Stimulated activated CD8-positive, alpha-beta memory T cell treated with anti-CD3 and anti-CD28 coated beads, Interleukin-12 subunit alpha, Interleukin-12 subunit beta, amount 100 ng/mL, for 4 hours (primary cell): ENCODE results near the gene ADGRG7.
A peak's percentile ranks its signal among the peaks of the same experiment; 100 is the strongest.

Experiments used
- DNase-seq: peaks from one replicate; pipeline ENCODE4 v3.0.0-alpha.2; 2020; ENCODE audit warnings: low read depth

Gene ADGRG7

DNA sequence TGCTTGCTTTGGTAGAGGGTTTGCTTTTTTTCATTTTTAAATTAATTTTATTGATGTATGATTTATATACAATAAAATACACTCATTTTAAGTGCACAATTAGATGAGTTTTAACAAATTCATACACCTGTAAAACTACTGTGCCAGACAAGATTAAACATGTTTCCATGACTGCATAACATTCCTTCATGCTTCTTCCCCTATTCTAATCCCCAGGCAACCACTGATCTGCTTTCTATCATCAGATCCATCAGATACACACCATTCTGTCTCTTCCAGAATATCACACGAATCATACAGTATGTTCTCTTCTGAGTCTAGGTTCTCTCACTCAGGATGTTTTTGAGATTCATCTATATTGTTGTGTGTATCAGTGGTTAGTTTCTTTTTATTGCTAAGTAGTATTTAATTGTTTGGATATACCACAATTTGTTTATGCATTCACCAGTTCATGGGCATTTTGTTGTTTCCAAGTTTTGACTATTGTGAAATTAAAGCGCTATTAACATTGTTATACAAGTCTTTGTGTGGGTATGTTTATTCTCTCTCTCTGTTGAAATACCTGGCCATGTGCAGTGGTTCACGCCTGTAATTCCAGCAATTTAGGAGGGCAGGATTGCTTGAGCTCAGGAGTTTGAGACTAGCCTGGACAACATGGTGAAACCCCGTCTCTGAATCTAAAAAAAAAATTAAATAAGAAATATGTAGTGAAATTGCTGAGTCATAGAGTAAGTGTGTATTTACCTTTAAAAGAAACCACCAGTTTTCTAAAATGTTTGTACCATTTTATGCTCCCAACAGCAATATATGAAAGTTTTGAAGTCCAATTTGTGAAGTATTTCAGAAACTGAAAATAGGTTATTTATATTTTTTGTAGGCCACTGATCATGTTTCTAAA is 92.9 kb downstream of the ADGRG7 start:
- DNase-seq, result no peak

DNA sequence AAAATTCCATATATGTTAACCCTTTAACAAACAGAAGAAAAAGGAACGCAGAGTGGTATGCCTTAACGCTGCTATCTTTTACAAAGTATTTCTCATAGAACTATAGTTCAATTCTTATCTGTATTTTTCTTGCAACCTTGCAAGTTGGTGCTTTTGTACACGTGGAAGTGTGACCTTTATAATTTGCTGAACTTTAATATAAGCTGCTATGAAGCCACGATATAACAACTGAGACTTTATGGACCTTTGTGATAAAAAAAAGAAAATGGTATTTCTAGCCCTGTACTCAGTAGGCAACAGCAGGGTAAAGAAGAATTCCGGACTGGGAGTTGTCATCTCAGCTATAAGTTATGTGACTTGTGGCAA is 93.6 kb downstream of the ADGRG7 start:
- no peak for DNase-seq

DNA sequence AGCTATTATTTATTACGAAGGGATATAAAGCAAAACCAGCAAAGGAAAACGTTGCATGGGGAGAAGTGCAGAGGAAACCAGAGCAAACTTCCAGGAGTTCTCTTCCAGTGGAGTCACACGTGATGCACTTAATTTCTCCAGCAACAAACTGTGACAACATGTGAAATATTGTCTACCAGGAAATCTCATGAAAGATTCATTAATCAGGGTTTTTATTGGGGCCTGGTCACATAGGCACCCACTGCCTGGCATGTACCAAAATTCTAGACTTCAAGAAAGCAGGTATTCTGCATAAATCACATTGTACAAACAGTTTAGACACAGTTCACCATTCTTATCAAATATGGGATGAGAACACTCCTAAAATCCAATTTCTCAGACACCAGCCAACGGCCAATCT is 94.5 kb downstream of the ADGRG7 start:
- DNase-seq, result no peak

DNA sequence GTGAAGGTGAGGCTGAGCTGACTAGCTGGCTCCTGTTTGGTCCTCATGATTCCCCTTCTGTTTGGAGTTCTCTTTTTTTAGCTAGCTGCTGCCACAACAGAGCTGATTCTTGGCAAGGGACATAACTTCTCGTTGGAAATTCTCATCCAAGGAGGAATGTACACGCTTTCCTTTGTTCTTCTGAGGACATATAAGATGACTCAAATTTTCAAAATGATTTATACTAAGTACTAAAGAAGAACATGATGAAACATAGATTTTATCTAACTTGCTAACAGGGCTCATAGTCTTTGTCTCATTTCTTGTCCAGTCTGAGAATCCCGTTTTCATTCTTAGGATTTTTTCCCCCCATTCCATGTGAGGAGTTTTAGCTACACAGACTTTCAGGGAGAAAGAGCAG is 97.0 kb downstream of the ADGRG7 start:
- DNase-seq, result no peak

DNA sequence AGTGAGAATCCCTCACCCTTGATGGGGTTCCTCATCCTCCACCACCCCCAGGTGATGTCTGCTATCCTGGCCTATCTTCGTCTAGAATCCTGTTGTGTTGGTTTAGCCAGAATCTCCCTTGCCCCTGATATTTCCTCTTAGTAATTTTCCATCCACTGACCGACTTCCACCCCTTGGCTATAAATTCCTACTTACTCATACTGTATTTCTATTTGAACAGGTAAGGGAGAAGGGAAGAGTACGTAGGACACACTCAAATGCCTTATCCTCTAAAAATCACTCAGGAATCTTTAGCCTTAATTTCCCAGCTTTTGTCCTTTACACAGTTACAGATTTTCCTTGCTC is 99.2 kb downstream of the ADGRG7 start:
- no peak for DNase-seq

DNA sequence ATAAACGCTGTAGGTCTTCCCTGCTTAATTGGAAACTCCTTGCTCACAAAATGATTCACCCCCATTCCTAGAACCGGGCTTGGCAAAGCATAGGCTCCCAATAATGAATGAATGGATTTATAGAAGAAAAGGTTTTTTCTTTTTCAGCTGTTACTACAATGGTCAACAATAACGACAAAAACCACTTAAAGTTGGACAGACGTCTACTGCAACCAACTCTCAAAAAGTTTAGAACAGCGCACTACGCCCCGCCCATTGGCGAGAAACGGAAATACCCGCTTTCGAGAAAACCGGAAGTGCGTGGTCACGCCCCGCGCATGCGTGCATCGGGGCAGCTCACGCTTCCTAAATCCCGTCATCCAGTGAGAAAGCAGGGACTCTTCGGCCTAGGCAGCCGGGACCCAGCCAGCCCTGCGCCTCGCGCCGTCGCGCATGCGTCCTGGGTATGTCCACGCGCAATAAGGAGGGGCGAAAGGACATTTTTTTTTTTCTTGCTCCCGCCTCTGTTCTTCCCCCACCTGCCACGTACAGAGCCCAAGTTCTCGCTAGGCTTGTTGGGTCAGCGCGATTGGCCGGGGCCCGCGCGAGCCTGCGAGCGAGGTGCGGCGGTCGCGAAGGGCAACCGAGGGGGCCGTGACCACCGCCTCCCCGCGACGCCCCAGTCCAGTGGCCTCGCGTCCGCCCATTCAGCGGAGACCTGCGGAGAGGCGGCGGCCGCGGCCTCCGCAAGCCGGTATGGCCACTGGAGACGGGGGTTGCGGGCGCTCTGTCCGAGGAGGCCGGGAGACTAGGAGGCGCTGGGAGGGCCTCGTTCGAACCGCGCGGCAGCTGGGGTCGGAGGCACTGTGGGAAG is 99.8 kb downstream of the ADGRG7 start, which contains the start of gene TFG:
Gene TFG (plus strand): TSS at position 506 of the 853 bp plus-strand sequence. CDS start 4,192 bp downstream, outside the sequence.
- DNase-seq, result peak; percentile 95

DNA sequence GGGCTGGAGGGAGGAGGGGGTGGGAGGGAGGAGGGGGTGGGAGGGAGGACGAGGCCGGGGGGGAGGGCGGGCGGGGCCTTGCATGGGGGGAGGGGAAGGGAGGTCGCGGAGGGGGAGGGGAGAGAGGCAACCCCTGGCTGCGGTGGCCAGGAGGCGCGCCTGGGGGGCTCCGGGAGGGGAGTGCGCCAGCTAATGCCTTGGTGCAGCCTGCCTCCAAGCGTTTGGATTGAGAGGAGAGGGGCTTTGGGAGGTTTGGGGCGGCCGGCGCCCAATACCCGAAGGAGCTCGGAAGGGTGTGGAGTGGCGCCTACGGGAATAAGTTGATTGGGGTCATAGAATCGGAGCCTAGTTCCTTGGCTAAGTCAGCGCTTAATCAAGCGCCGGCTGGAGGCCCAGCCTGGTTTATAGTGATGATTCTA is 100.5 kb downstream of the ADGRG7 start:
- DNase-seq, result peak; percentile 16

DNA sequence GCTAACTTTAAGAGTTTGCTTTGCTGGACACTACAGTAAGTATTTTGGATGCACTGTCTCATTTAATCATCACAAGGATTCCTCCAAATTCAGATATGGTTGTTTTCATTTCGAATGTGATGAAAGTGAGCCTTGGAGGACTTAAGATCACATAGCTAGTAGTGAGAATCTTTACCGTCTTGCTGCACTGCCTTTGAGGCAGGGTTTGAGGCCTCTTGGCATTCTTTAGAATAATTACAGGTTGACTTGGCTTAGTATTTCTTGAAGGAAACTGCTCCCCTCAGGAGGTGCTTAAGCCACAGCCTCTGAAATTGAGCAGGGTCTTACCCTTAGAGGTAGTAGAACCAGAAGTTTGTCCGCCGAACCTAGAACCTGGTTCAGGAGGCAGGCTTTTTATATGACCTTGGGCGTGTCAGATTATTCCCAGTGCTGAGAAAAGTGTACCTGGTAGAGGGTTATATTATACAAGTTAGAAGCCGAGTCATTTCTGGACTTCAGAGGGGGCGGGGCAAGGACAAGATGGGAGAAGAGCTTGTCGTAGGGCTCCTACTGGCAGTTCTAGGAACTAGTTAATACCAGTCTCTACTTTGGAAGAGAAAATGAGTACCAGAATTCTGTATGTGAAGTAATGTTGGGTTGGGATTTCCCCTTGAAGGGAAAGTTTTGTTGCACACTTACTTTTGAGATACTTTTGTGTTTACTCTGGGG is 101.0 kb downstream of the ADGRG7 start:
- no peak for DNase-seq

DNA sequence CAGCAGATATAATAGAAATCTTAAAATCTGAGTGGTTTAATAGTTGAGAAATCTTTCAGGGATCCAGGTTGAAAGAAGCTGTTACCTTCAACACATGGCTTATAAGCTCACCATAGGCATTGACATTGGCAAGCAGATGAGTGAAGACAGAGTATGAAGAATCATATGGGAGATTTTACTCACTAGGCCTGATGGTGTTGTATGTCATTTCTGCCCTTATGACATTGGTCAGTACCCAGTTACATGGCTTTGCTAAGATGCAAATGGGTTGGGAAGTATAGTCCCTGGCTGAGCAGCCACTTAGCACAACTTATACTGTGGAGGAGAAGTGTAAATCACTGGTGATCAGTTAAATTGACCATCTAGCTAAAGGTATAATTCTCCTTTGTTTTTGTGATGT is 105.8 kb downstream of the ADGRG7 start:
- DNase-seq, result no peak

DNA sequence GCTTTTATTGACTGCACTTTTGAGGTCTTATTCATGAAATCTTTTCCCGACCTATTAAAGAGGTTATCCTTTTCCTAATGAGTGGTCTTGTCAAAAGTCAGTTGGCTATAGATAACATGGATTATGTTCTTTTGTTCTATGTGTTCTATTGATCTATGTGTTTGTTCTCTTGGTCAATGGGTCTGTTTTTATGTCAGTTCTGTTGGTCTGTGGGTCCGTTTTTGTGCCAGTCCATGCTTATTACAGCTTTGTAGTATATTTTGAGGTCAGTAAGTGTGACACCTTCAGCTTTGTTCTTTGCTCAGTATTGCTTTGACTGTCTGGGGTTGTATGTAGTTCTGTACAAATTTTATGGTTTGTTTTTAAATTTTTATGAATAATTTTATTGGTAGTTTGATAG is 107.7 kb downstream of the ADGRG7 start:
- DNase-seq, result no peak

DNA sequence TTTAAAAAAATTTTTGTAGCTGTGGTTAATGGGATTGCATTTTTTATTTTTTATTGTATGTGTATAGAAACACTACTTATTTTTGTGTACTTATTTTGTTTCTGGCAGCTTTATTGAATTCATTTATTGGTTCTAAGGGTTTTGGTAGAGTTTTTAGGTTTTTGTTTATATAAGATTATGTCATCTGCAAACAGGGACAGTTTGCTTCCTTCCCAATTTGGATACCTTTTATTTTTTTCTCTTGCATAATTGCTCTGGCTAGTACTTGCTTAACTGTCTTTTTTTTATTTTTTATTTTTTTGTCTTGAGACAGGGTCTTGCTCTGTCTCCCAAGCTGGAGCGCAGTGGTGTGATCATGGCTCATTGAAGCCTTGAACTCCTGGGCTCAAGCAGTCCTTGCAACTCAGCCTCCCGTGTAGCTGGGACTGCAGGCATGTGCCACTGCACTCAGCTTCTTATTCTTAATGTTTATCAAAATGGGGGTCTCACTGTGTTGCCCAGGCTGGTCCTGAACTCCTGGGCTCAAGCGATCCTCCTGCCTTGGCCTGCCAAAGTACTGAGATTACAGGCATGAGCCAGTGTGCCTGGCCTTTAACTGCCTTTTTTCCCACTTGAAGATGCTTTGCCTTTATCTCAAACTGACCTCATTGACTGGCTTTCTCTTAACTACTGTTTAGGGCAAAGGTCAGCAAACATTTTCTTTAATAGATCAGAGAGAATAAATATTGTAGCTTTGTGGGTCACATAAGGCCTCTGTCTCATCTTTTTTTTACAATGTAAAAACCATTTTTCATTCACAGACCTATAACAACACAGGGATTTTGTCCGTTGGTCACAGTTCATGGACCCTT is 108.5 kb downstream of the ADGRG7 start:
- no peak for DNase-seq

DNA sequence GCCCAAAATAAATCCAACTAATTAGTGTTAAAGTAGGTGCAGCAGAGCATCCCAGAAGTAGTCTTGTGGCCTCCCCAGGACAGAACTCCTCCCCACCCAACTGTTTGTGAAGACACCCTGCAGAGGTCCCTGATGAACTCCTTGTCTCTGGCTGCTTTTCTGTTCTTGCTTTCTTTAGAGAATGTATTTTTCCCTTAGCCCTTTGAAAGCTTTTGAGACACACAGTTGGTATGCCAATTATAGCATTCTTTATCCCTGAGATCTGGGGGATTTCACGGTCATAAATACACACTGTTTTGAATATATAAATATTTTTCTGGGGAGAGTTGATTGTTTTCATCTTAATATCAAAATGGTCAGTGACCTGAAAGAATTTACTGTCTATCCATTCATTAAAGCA is 109.7 kb downstream of the ADGRG7 start:
- no peak for DNase-seq

DNA sequence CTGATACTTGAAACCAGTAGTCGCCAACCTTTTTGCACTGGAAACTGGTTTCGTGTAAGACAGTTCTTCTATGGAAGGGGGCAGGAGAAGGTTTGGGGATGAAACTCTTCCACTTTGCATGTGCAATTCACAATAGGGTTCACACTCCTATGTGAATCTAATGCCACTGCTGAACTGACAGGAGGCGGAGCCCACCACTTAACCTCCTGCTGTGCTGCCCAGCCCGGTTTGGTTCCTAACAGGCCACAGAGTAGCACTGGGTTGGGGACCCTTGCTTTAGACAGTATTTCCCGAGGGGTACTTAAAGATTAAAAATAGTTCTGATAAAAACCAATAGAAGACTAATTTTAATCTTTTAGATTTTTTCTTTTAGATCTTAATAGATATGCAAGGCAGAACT is 111.0 kb downstream of the ADGRG7 start:
- no peak for DNase-seq

DNA sequence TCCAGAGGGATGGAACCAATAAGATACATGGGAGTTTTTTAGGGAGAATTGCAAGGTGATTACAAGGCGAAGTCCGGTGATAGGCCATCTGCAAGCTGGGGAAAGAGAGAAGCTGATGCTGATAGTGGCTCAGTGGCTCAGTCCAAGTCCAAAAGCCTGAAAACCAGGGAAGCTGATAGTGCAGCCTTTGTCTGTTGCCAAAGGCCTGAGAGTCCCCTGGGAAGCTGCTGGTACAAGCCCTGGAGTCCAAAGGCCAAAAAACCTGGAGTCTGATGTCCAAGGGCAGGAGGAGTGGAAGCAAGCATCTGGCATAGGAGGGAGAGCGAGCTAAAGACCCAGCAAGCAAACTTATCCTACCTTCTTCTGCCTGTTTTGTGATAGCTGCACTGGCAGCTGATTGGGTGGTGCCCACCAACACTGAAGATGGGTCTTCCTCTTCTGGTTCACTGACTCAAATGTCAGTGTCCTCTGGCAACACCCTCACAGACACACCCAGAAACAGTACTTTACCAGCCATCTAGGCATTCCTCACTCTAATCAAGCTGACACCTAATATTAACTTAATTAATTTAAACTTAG is 116.6 kb downstream of the ADGRG7 start:
- DNase-seq, result no peak

DNA sequence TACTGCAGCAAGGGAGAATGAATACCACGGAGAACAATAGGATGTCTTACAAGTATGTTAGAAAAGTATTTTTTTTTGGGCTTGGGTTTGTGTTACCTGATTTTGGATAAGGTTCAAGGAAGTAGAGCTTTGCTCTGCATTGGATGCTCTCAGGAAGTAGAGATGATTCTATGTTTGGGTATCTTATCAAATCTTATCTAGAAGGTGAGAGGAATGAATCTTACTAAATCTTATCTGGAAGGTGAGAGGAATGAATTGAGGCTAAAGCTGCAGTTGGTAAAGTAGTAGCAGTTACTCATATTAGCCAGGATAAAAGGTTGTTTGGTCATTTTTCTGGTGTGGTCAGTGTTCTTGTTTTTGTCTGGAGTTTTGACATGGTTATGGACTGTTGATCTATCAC is 117.3 kb downstream of the ADGRG7 start:
- no peak for DNase-seq

DNA sequence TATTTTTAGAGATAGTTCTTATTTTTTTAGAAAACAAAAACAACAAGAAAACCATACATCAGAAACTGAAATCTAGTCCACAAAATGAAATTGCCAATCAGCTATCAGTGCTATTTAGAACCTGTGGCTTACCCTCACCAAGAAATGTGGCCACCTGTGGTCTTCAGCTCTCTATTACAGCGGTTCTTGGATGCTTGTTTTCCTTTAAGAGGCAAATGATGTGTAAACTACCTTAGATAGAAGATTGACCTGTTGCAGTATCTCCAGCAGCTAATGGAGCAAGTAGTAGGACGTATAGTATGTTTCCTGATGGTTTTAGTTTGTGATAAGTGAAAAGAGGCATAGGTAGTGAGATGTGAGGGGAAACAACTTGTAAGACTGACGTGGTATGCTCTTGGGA is 121.1 kb downstream of the ADGRG7 start:
- DNase-seq, result no peak

DNA sequence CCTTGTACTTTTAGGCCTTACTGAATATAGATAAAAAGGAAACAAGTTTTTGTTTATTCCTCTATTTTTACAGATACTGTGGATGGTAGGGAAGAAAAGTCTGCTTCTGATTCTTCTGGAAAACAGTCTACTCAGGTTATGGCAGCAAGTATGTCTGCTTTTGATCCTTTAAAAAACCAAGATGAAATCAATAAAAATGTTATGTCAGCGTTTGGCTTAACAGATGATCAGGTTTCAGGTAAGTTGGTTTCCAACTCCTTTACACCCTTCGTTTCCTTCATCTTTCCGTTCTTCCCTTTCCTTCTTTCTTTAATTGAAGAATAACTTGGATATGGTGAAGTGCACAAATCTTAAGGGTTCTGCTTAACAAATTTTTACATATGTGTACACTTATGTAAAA is 123.0 kb downstream of the ADGRG7 start:
- no peak for DNase-seq

DNA sequence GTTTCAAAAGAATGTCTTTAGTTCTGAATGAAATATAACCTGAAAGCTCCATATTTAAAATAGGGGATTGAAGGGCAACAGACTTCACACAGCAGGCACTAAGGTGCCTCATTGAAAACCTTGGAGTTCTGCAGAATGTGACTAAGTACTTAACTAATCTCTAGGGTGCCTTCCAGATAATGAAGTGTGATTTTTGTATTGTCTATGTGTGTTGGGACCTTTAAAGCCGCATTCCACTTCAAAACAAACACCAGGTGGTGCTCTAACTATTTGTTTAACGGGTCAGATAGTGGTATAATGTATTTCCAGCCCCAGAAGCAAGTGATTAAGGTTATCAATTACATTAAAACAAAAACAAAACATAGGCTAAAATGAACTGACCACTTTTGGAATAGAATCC is 127.9 kb downstream of the ADGRG7 start:
- no peak for DNase-seq

DNA sequence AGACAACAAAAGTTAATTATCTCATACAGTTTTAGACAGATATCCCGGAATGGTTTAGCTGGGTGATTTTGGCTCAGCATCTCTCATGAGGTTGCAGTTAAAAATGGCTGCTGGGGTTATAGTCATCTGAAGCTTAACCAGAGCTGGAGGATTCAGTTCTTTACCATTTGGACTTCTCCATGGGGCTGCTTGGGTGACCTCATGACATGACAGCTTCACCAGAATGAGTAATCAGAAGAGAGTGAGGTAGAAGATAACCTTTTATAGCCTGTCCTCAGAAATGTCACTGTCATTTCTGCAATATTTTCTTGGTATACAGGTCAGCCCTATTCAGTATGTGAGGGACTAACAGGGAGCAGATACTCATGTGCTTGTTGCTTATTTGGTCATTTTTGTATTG is 130.8 kb downstream of the ADGRG7 start:
- DNase-seq, result no peak

DNA sequence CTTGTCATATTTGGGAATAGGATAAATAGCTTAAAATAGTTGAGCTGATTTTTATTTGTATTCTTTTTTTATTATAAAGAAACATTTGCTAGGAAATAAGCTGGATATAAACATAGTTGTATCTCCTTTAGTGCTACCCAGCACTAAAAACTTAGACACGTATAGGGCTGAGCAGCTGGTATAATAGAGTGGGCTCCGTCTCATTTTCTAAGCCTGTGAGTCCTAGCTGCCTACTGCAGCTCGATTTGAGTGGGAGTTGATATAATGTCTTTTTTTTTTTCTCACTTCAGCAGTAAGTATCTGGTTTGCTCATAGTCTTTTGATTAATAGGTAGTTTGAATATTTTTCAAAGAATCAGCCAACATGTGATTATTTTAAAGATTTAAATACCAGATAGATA is 134.1 kb downstream of the ADGRG7 start:
- no peak for DNase-seq

DNA sequence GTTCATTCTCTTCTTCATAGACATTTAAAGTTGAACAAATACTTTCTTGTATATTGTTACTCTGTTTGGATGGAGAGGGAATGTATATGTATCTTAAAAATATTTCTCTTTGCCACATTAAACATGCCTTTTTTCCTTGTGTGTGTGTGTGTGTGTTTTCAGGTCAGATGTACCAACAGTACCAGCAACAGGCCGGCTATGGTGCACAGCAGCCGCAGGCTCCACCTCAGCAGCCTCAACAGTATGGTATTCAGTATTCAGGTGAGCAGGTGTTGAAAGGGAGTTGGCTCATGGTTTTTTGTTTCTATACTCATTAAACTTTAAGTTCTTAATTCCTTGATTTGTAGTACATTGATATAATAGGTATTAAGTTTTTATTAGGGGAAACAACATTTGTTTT is 135.3 kb downstream of the ADGRG7 start:
- no peak for DNase-seq
